Thyroid gland (tissue), 4 donors: ENCODE data around the gene IYD.

Source experiments
- POLR2A ChIP-seq, 2 donors: fragments of 450-650 bp; IDR thresholded peaks; one replicate each; pipeline ENCODE4 v1.6.1; 2017; ENCODE audit warnings: antibody characterized with exemption in 2 of 2, mild to moderate bottlenecking in 2 of 2, moderate library complexity in 1 of 2
- TF ChIP-seq, protein P1 (sequence below), 6 experiments: fragments of 200-600 bp in 3 of 6; fragments of 450-650 bp in 3 of 6; sonication (generic) in 3 of 6; IDR thresholded peaks; one replicate each; pipeline ENCODE4 v1.5.1; 2016 to 2019; ENCODE audit warnings: antibody characterized with exemption in 6 of 6, mild to moderate bottlenecking in 2 of 6, inconsistent platforms in 1 of 6, moderate library complexity in 1 of 6

DNA sequence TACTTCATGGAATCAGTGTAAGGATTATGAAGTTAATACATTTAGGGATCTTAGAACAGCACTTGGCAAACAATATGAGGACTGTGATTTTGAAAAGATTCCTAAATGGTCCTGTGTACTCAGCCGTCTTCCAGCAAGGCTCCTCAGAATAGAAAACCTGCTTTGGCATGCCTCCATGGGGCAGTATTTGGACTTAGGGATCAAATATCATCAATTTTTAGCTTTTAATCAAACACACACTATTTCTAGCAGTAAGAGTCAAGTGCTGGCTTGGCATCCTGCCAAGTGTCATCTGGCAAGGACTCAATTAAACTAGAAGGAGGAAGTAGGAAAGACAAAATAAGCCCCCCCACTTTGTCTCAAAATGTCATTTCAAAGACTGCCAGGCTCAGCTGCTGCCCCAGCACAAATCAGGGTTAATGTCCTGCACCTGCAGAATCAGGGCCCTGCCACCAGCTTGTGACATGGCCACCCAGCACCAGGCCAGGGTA, 40.8 kb downstream of the IYD start:
- TF ChIP-seq, protein P1, sequence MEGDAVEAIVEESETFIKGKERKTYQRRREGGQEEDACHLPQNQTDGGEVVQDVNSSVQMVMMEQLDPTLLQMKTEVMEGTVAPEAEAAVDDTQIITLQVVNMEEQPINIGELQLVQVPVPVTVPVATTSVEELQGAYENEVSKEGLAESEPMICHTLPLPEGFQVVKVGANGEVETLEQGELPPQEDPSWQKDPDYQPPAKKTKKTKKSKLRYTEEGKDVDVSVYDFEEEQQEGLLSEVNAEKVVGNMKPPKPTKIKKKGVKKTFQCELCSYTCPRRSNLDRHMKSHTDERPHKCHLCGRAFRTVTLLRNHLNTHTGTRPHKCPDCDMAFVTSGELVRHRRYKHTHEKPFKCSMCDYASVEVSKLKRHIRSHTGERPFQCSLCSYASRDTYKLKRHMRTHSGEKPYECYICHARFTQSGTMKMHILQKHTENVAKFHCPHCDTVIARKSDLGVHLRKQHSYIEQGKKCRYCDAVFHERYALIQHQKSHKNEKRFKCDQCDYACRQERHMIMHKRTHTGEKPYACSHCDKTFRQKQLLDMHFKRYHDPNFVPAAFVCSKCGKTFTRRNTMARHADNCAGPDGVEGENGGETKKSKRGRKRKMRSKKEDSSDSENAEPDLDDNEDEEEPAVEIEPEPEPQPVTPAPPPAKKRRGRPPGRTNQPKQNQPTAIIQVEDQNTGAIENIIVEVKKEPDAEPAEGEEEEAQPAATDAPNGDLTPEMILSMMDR (IDR thresholded peaks at IDR 0.05), result no peak
- no peak for TF ChIP-seq POLR2A (IDR thresholded peaks at IDR 0.05)
